Keratinocyte (primary cell): ENCODE results near the gene IGFBP6.

Experiments used
- EZH2 ChIP-seq: IDR thresholded peaks from one replicate; pipeline ENCODE4 v1.6.1; 2012; ENCODE audit warnings: inconsistent platforms, mild to moderate bottlenecking, low read length, moderate library complexity
- TF ChIP-seq, protein P1 (sequence below), 3 experiments: IDR thresholded peaks in 1 of 3; conservative IDR thresholded peaks in 1 of 3; optimal IDR thresholded peaks in 1 of 3; 2 replicates in 2 of 3; 3 replicates in 1 of 3; pipeline versions ENCODE3 to v1.5.1; 2011; ENCODE audit warnings: low read length in 3 of 3, mild to moderate bottlenecking in 3 of 3, moderate library complexity in 2 of 3, control low read depth in 1 of 3, inconsistent platforms in 1 of 3; ENCODE audit not compliant: insufficient read depth in 2 of 3; ENCODE audit errors: extremely low read depth in 1 of 3

DNA sequence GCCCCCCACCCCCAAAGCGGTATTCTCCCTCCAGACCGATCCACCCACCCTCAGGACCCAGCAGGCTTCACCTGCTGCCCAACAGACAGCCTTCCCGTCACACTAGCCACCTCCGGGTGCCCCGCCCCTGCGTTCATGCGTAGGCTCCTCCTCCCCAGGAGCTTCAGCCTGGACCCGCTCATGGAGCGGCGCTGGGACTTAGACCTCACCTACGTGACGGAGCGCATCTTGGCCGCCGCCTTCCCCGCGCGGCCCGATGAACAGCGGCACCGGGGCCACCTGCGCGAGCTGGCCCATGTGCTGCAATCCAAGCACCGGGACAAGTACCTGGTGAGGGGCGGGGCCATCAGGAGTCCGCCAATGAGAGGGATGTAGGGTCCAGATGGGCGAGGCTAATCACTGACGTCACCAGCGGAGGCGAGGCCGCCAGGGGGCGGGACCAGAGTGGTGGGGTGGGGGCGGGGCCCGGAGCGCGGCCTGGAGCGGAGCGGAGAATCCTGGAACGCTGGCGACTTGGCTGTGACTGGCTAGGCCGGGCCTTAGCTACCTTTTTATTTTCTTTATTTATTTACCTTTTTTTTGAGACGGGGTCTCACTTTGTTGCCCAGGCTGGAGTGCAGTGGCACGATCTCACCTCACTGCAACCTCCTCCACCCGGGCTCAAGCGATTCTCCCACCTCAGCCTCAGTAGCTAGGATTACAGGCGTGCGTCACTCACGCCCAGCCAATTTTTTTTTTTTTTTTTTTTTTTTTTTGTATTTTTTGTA, 43.2 kb upstream of the IGFBP6 start:
- TF ChIP-seq, protein P1, sequence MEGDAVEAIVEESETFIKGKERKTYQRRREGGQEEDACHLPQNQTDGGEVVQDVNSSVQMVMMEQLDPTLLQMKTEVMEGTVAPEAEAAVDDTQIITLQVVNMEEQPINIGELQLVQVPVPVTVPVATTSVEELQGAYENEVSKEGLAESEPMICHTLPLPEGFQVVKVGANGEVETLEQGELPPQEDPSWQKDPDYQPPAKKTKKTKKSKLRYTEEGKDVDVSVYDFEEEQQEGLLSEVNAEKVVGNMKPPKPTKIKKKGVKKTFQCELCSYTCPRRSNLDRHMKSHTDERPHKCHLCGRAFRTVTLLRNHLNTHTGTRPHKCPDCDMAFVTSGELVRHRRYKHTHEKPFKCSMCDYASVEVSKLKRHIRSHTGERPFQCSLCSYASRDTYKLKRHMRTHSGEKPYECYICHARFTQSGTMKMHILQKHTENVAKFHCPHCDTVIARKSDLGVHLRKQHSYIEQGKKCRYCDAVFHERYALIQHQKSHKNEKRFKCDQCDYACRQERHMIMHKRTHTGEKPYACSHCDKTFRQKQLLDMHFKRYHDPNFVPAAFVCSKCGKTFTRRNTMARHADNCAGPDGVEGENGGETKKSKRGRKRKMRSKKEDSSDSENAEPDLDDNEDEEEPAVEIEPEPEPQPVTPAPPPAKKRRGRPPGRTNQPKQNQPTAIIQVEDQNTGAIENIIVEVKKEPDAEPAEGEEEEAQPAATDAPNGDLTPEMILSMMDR (optimal IDR thresholded peaks at IDR 0.05 in 1 of 3, IDR thresholded peaks at IDR 0.05 in 1 of 3, conservative IDR thresholded peaks at IDR 0.05 in 1 of 3; ENCODE audit: extremely low read depth in 1 of 3, insufficient read depth in 2 of 3, low read length in 3 of 3), result no peak
- no peak for TF ChIP-seq EZH2
